ENCODE results near the gene CMSS1.
A peak's percentile ranks its signal among the peaks of the same experiment; 100 is the strongest.

The CMSS1 gene

GRCh38 chr3:99877031-99877579 is 59.4 kb downstream of the CMSS1 start:
- DNase-seq = no peak

- DNase-seq = no peak
Observed at GRCh38 chr3:99878005-99878404, 60.3 kb downstream of the CMSS1 start.

- DNase-seq = no peak
Observed at GRCh38 chr3:99879275-99879674, 61.6 kb downstream of the CMSS1 start.

GRCh38 chr3:99881121-99881524 is 63.5 kb downstream of the CMSS1 start:
- DNase-seq = no peak

DNA sequence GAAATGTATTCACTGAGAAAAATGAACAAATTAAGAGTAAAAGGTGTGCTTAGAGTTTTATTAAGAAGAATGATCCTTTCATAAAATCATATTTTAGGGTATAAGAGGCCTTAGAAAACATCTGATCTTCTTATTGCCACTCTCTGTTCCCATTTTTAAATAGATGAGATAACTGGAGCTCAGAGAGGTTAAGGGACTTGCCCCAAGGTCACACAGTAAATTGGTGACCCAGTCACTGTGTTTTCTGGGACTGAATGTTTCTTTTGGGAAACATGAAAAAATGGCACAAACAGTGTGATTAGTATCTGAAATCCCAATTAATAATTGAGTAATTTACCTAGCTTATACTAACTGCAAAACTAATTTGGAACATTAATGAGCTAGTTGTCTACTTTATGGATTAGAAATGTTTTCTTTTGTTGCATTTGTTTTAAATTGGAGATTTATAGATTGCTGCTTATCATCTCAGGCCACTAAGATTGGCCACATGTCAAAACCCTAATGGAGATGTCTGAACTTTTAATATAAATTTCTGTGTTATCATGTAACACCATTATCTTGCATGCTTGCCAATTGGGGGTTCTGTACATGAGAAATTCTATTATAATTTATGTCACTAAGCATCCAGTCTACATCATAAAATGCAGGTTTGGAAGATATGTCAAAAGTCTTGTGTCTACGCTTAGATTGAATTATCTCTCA is 64.9 kb downstream of the CMSS1 start:
- no peak for DNase-seq

- DNase-seq = no peak
Observed at GRCh38 chr3:99883138-99883461, 65.4 kb downstream of the CMSS1 start.

DNA sequence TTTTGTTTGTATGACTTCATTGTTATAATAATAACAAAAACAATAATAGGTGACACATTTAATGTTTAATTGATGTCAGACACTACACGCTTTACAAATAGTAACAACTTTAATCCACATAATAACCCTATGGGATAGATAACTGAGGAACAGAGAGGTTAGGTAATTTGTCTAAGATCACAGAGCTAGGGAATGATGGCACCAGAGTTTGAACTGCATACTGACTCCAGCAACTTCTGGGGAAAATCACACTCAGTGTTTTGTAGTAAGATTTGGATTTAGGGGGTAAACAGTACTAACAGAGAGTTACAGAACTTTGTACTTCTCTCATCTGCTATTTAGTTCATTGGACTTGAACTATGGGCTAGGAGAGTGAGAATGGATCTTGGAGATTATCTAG is 66.0 kb downstream of the CMSS1 start:
- no peak for DNase-seq

DNA sequence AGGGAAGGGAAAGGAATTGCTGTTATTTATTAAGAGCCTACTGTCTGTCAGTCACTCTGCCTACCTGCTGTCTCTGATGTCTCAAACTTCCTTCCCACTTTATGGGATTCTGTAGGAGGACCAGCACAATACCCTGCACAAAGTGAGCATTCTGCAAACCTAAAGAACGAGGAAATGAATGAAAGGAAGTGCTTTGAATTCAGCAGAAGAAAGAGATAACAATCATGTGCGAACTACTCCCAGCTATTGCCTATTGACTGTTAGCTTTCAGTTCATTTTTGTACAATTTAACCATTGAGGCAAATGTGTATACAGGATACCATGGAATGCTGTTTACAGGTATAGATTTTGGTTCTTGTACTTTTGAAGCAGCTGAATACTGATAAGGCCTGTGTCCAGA is 66.8 kb downstream of the CMSS1 start:
- DNase-seq = no peak

DNA sequence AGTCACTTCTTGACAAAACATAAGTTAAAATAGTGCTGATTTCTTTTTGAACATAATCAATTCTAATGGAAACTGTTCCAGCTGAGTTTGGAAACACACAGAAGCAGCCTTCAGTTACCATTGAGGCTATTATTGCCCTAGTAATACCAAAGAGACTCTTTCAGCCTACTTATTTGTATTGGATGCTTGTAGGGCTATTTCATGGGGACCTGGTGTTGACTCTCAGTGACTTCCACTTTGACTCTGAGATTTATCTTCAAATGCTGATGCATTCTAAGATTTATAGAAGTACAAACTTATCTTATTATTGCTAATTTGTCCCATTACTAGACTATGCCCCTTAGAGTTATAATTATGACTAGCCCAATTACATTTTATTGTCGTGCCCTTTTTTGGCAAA is 67.4 kb downstream of the CMSS1 start:
- DNase-seq = no peak

DNA sequence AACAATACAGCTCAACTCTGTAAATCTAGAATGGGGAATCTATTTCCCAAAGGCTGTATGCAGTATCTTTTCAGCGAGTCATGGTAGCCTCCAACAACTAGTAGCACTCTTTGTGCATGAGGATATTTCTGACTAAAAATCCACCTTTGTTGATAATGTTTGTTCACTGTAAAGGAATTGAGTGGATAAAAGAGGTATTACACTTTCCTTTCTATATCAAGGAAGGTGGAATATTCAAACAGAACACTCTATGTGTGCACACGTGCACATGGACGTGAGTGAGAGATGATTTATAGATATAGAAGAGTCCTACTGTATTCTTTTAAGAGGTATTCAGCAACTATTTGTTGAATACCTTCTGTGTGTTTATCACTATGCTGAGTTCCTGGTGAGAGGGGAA is 68.2 kb downstream of the CMSS1 start:
- no peak for DNase-seq

GRCh38 chr3:99891610-99892285 is 74.1 kb downstream of the CMSS1 start:
- DNase-seq = no peak

- no peak for DNase-seq
Observed at GRCh38 chr3:99892332-99892731, 74.7 kb downstream of the CMSS1 start.

- DNase-seq = no peak
Observed at GRCh38 chr3:99895131-99895696, 77.6 kb downstream of the CMSS1 start.

GRCh38 chr3:99895703-99896441 is 78.2 kb downstream of the CMSS1 start:
- peak; percentile 28 for DNase-seq

- DNase-seq = no peak
Observed at GRCh38 chr3:99896482-99896881, 78.8 kb downstream of the CMSS1 start.

DNA sequence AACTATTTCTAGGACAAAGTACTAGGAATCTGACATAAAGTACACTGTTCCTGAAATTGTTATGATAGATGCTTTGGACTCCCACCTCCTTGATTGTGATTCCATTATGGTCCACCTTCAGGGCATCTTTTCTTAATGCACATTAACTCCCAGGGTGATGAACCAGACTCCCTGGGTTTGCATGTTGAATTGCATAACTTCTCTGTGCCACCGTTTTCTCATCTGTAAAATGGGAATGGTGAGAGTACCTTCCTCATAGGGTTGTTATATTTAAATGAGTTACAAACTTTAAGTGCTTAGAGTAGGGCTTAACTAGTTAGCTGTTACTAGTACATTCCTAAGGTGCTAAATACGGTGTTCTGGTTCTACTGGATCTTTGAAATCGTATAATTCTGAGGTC is 81.9 kb downstream of the CMSS1 start:
- DNase-seq = no peak

DNA sequence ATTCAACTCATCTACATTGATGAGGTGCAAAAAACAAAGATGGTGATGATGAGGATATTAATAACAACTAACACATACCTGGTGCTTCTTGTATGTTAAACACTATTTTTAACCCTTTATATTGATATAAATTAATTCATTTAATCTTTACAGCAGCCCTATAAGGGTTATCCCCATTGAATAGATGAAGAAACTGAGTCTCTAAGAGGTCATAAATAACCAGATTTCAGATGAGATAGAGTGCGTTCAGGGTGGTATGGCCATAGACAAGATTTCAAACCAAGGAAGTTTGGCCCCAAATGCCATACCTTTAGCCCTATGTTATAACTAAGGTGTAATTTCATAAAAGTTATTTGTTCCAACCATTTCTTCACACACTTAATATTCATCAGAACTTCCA is 82.6 kb downstream of the CMSS1 start:
- no peak for DNase-seq

DNA sequence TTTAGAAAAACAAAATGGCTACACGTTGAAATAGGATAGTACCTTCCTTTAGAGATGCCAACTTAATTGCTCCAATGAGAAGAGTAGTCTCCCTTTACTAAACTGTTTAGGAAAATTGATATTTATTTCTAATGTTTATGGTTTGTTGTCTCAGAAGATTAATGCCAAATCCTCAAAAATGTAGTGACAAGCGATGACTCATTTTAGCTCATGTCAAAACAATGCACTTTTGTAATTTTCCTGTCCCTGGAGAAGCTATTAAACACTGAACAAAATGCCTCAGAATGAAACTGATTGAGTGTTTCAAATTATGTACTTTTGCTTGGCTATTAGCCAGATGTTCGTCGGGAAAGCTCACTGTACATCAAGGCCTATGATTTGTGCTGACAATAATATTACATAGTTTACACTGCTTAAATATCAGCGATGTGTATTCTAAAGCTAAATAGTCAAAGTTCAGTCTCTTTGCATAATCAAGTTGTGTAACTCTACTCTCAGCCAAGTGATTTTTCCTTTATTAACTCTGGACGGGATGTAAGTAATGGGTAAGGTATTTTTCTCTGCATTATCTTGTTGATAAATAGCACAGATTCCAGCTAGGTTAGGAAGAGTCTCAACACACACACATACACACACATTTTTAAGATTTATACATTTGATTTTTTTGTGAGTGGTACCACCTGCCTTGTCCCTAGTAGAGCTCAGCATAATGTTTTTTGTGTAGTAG is 83.7 kb downstream of the CMSS1 start:
- no peak for DNase-seq

- no peak for DNase-seq
Observed at GRCh38 chr3:99902091-99902490, 84.4 kb downstream of the CMSS1 start.

GRCh38 chr3:99903869-99904268 is 86.2 kb downstream of the CMSS1 start:
- DNase-seq = no peak

GRCh38 chr3:99907959-99908544 is 90.4 kb downstream of the CMSS1 start:
- no peak for DNase-seq

DNA sequence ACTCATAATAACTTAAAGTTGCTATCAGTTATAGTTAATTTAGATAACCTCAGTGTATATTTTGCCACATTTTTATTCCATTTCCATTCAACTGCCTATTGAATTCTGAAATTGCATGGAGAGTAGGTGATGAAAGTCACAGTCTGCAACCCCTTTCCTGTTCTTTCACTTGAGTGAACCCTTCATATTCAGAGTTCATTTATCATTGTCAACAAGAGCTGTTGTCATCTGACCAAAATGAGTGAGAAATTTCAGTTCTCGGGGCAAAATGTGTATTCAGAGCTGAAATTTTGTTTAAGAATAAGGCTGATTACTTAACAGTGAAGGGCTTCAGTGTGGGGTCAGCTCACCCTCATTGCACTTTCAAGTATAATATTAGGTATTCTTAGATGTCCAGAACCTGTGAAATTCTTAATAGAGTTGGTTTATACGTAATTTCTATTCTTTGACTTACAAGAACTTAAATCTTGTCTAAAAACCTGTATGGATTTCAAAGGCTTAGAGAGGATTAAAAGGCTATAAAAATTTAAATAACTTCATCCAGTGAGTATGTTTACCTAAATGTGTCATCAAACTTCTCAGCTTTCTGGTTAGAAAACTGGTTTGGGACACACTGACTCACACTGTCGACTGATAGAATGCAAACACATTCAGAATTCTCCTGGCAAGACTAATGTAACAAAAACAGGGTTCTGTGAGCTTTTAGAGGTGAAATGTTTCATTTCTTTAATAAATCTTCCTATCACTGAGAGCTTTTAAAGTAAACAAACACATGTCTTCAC is 92.2 kb downstream of the CMSS1 start:
- DNase-seq = no peak

Data from CD4-positive, alpha-beta T cell treated with Interleukin-15 for 1 hour (primary cell).